Loucy (cell line): ENCODE results near the gene SPTB.

Experiments used
- EZH2phosphoT487 ChIP-seq: fragments of 200-600 bp; IDR thresholded peaks from 2 replicates; pipeline ENCODE4 v1.6.1; 2018; ENCODE audit warnings: antibody characterized with exemption, mild to moderate bottlenecking, moderate library complexity, borderline replicate concordance
- TF ChIP-seq, protein P1 (sequence below): fragments of 200-600 bp; sonication (generic); conservative IDR thresholded peaks from 2 replicates; pipeline ENCODE4 v1.5.1; 2014; ENCODE audit warnings: mild to moderate bottlenecking, antibody characterized with exemption, low read length

DNA sequence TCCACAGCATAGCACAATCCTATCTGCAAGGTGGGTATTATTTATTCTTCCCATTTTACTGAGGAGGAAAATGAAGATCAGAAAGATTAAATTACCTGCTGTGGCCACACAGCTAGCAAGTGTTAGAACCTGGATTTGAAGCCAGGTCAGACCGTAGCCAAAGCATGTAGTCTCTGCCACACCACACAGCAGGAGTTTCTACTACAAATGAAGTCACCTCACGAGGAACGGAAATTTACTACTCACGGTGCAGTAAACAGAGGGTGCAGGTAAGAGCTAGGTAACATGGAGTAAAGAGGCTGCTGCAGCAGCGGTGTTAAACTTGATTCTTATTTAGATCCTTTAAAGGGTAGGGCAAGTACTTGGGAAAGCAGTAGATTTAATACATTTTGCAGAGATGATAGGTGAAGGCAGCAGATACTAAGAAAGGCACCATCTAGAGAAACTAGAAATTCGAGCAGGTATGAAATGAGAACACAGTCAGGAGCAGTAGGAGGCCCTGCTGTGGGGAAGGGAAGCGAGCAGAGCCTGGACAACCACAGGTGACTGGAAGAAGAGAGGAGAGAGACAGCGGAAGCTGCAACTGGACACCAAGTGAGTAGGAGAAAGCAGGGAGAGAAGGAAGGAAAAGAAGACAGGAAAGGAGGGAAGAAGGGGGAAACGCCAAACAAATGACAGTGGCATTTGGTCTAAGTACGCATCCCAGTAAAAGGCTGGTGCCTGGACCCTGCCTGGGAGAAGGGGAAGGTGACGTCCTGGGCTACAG lies 21.5 kb downstream of the SPTB start:
- TF ChIP-seq, protein P1, sequence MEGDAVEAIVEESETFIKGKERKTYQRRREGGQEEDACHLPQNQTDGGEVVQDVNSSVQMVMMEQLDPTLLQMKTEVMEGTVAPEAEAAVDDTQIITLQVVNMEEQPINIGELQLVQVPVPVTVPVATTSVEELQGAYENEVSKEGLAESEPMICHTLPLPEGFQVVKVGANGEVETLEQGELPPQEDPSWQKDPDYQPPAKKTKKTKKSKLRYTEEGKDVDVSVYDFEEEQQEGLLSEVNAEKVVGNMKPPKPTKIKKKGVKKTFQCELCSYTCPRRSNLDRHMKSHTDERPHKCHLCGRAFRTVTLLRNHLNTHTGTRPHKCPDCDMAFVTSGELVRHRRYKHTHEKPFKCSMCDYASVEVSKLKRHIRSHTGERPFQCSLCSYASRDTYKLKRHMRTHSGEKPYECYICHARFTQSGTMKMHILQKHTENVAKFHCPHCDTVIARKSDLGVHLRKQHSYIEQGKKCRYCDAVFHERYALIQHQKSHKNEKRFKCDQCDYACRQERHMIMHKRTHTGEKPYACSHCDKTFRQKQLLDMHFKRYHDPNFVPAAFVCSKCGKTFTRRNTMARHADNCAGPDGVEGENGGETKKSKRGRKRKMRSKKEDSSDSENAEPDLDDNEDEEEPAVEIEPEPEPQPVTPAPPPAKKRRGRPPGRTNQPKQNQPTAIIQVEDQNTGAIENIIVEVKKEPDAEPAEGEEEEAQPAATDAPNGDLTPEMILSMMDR: no peak
- TF ChIP-seq EZH2phosphoT487: no peak
